Right lung (tissue), 10 donors: ENCODE measurements around the gene C20orf202. TPM values are rescaled to one million over a fixed set of nuclear protein-coding genes. Genes with fewer than 3 reads are reported as not detected.
A peak's percentile ranks its signal among the peaks of the same experiment; 100 is the strongest.

Source experiments
- DNase-seq, 2 donors: peaks; one replicate each; pipeline ENCODE4 v3.0.0-alpha.2; 2013
- long read RNA-seq, 8 donors: transcript quantifications; one replicate each; lab custom pipeline, GENCODE V29; 2026
- polyA plus RNA-seq, 5 donors: library from polyadenylated mRNA; unstranded; fragments of 120-200 nt; gene quantifications; one replicate each; pipeline versions ENCODE4 v1.2.1 to v1.2.3, GENCODE V29; 2013; ENCODE audit warnings: inconsistent platforms in 1 of 5, low replicate concordance in 1 of 5; ENCODE audit not compliant: insufficient read length in 5 of 5, insufficient read depth in 1 of 5

C20orf202 gene
- polyA plus RNA-seq = 1 to 10 TPM; 1.0 to 1.7 (median 1.5) TPM
- long read RNA-seq, donor 1 = 0 reads
- long read RNA-seq, donor 2 = 0 reads
- long read RNA-seq, donor 3 = 0 reads
- long read RNA-seq, donor 4 = 0 reads
- long read RNA-seq, donor 5 = 0 reads
- long read RNA-seq, donor 6 = 0 reads
- long read RNA-seq, donor 7 = 0 reads
- long read RNA-seq, donor 8 = 0 reads

- no peak for DNase-seq
These were observed at the start of gene C20orf202 for GRCh38 chr20:1202762-1203504. TSS of gene C20orf202 (plus strand) at chr20:1203454. CDS start at chr20:1203586, 132 bp downstream.

- no peak for DNase-seq
These were observed 49.0 kb upstream of the C20orf202 start for GRCh38 chr20:1154226-1154625.

- no peak for DNase-seq
These were observed 48.6 kb upstream of the C20orf202 start for GRCh38 chr20:1154691-1155090.

GRCh38 chr20:1155342-1155741, 47.9 kb upstream of the C20orf202 start:
- no peak for DNase-seq

- no peak for DNase-seq
These were observed 42.8 kb upstream of the C20orf202 start for GRCh38 chr20:1160496-1160895.

GRCh38 chr20:1160991-1161390, 42.3 kb upstream of the C20orf202 start:
- no peak for DNase-seq

- DNase-seq = no peak
These were observed 40.1 kb upstream of the C20orf202 start for GRCh38 chr20:1163105-1163504.

GRCh38 chr20:1163653-1164052, 39.6 kb upstream of the C20orf202 start:
- DNase-seq = no peak

- no peak for DNase-seq
These were observed 38.4 kb upstream of the C20orf202 start for GRCh38 chr20:1164871-1165270.

- DNase-seq = no peak
These were observed 37.7 kb upstream of the C20orf202 start for GRCh38 chr20:1165521-1165920.

- no peak for DNase-seq
These were observed 37.3 kb upstream of the C20orf202 start for GRCh38 chr20:1165941-1166340.

- DNase-seq = no peak
These were observed 36.1 kb upstream of the C20orf202 start for GRCh38 chr20:1166948-1167720.

- no peak for DNase-seq
These were observed 34.0 kb upstream of the C20orf202 start for GRCh38 chr20:1169224-1169623.

- DNase-seq = peak in 1 of 2 donors; percentile 28
These were observed 31.7 kb upstream of the C20orf202 start for GRCh38 chr20:1171461-1172093.

- DNase-seq = no peak
These were observed 29.6 kb upstream of the C20orf202 start for GRCh38 chr20:1173698-1174097.

GRCh38 chr20:1174787-1175186, 28.5 kb upstream of the C20orf202 start:
- no peak for DNase-seq

GRCh38 chr20:1177680-1178079, 25.6 kb upstream of the C20orf202 start:
- DNase-seq = no peak

GRCh38 chr20:1178103-1178502, 25.2 kb upstream of the C20orf202 start:
- no peak for DNase-seq

- no peak for DNase-seq
These were observed 24.6 kb upstream of the C20orf202 start for GRCh38 chr20:1178623-1179022.

GRCh38 chr20:1180949-1181348, 22.3 kb upstream of the C20orf202 start:
- no peak for DNase-seq

GRCh38 chr20:1182106-1182505, 21.1 kb upstream of the C20orf202 start:
- no peak for DNase-seq

GRCh38 chr20:1183153-1183552, 20.1 kb upstream of the C20orf202 start:
- no peak for DNase-seq
